Uterus (tissue), 4 donors: ENCODE measurements around the gene CPT2. TPM values are rescaled to one million over a fixed set of nuclear protein-coding genes. Genes with fewer than 3 reads are reported as not detected.

Source experiments
- DNase-seq, 2 donors: peaks; one replicate each; pipeline ENCODE4 v3.0.0-alpha.2; 2019 to 2020
- H3K27ac ChIP-seq, 2 donors: fragments of 200-600 bp; sonication (generic); 1 replicate in 1 of 2; 2 replicates in 1 of 2; pipeline ENCODE4 v1.5.1; 2016 to 2018
- H3K27me3 ChIP-seq, 2 donors: fragments of 200-600 bp; sonication (generic); one replicate each; pipeline ENCODE4 v1.5.1; 2018 to 2019; ENCODE audit warnings: control low read depth in 1 of 2
- H3K36me3 ChIP-seq, 2 donors: fragments of 200-600 bp; sonication (generic); one replicate each; pipeline ENCODE4 v1.5.1; 2019; ENCODE audit warnings: control low read depth in 1 of 2
- H3K4me1 ChIP-seq, 2 donors: fragments of 200-600 bp; sonication (generic); one replicate each; pipeline ENCODE4 v1.5.1; 2018 to 2019; ENCODE audit warnings: control low read depth in 1 of 2
- H3K4me3 ChIP-seq, 2 donors: fragments of 200-600 bp; sonication (generic); 1 replicate in 1 of 2; 2 replicates in 1 of 2; pipeline ENCODE4 v1.5.1; 2018 to 2019; ENCODE audit warnings: mild to moderate bottlenecking in 1 of 2
- H3K9me3 ChIP-seq, 2 donors: fragments of 200-600 bp; sonication (generic); one replicate each; pipeline ENCODE4 v1.5.1; 2019; ENCODE audit warnings: control low read depth in 1 of 2
- CTCF ChIP-seq, 4 experiments: fragments of 200-600 bp in 2 of 4; fragments of 450-650 bp in 2 of 4; sonication (generic) in 2 of 4; IDR thresholded peaks; one replicate each; pipeline ENCODE4 v1.5.1; 2016 to 2019; ENCODE audit warnings: antibody characterized with exemption in 4 of 4, mild to moderate bottlenecking in 2 of 4, moderate library complexity in 1 of 4
- POLR2A ChIP-seq, 2 donors: fragments of 450-650 bp; IDR thresholded peaks; one replicate each; pipeline ENCODE4 v1.6.1; 2016; ENCODE audit warnings: antibody characterized with exemption in 2 of 2, mild to moderate bottlenecking in 1 of 2, moderate library complexity in 1 of 2
- intact Hi-C: fragments of 100-400 bp; cut with DNase I; formaldehyde crosslinking; loops from one replicate; pipeline ENCODE4 v1.15.1; 2023; ENCODE audit warnings: low total_unique reads
- total RNA-seq, 4 donors: library from RNA; depleted of rRNA in 3 of 4; stranded (reverse); fragments of >200 nt in 3 of 4; gene quantifications; one replicate each; pipeline versions ENCODE4 v1.1.0 to v1.2.4, GENCODE V29; 2014 to 2023
- donor health status: DM: yes; HTN: yes; CAD: no.

Gene CPT2
- total RNA-seq, 4 donors from 2014 or later: 2.4 to 83.3 (median 10.2) TPM

- H3K27me3 ChIP-seq: no peaks in the 10 kb centered on the region
- no peaks in the 10 kb centered on the region for H3K4me1 ChIP-seq
- no peaks in the 10 kb centered on the region for H3K9me3 ChIP-seq
- no peaks in the 10 kb centered on the region for H3K36me3 ChIP-seq
- no peak overlapping the region for H3K4me3 ChIP-seq
- intact Hi-C loops: no loop called here
- H3K27ac ChIP-seq: no peak overlapping the region
- TF ChIP-seq POLR2A (IDR thresholded peaks at IDR 0.05) (no peak), CTCF (IDR thresholded peaks at IDR 0.05) (no peak)
- DNase-seq: no peak
Observed at GRCh38 chr1:53155534-53155933, 41.1 kb upstream of the CPT2 start.

- TF ChIP-seq POLR2A (IDR thresholded peaks at IDR 0.05) (no peak), CTCF (IDR thresholded peaks at IDR 0.05) (no peak)
- Histone ChIP-seq H3K4me1 (no peaks in the 10 kb centered on the region), H3K27ac (no peak overlapping the region), H3K9me3 (no peaks in the 10 kb centered on the region), H3K4me3 (no peak overlapping the region), H3K36me3 (no peaks in the 10 kb centered on the region), H3K27me3 (no peaks in the 10 kb centered on the region)
- no peak for DNase-seq
- intact Hi-C loops: no loop called here
Observed at GRCh38 chr1:53155945-53156344, 40.7 kb upstream of the CPT2 start.

GRCh38 chr1:53156783-53157182 lies 39.8 kb upstream of the CPT2 start:
- DNase-seq: no peak
- Histone ChIP-seq H3K4me3 (no peak overlapping the region), H3K27ac (no peak overlapping the region), H3K4me1 (no peaks in the 10 kb centered on the region), H3K9me3 (no peaks in the 10 kb centered on the region), H3K36me3 (no peaks in the 10 kb centered on the region), H3K27me3 (no peaks in the 10 kb centered on the region)
- TF ChIP-seq CTCF (IDR thresholded peaks at IDR 0.05) (no peak), POLR2A (IDR thresholded peaks at IDR 0.05) (no peak)
- intact Hi-C loops: no loop called here

- Histone ChIP-seq H3K36me3 (no peaks in the 10 kb centered on the region), H3K4me3 (no peak overlapping the region), H3K27ac (no peak overlapping the region), H3K4me1 (no peaks in the 10 kb centered on the region), H3K27me3 (no peaks in the 10 kb centered on the region), H3K9me3 (no peaks in the 10 kb centered on the region)
- no peak for DNase-seq
- TF ChIP-seq CTCF (IDR thresholded peaks at IDR 0.05) (no peak), POLR2A (IDR thresholded peaks at IDR 0.05) (no peak)
- intact Hi-C loops: no loop called here
Observed at GRCh38 chr1:53158900-53159299, 37.7 kb upstream of the CPT2 start.

- intact Hi-C loops: no loop called here
- no peak for DNase-seq
- Histone ChIP-seq H3K27ac (no peak overlapping the region), H3K36me3 (no peaks in the 10 kb centered on the region), H3K27me3 (no peaks in the 10 kb centered on the region), H3K4me3 (no peak overlapping the region), H3K9me3 (no peaks in the 10 kb centered on the region), H3K4me1 (no peaks in the 10 kb centered on the region)
- TF ChIP-seq CTCF (IDR thresholded peaks at IDR 0.05) (no peak), POLR2A (IDR thresholded peaks at IDR 0.05) (no peak)
Observed at GRCh38 chr1:53160924-53161378, 35.7 kb upstream of the CPT2 start.
